ENCODE results near the gene CBX1.
"Not testable (repeated sequence)": the region's sequence is repeated elsewhere in the genome, so short reads cannot be mapped to it uniquely, and the experiment has no call there.

DNA sequence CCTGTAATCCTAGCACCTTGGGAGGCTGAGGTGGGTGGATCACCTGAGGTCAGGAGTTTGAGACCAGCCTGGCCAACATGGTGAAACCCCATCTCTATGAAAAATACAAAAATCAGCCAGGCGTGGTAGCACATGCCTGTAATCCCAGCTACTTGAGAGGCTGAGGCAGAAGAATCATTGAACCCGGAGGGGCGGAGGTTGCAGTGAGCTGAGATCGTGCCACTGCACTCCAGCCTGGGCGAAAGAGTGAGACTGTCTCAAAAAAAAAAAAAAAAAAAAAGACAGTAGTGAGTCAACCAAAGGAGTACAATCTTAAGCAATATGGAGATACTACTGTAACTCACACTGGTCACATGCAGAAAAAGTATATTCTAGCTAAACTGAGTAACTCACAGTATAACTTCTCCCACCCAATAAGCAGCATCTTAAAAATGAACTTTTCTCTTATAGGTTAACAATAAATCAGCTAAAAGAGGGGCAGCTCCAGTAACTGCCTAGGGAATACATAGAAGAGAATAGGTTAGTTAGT lies 27.6 kb downstream of the CBX1 start:
- TF ChIP-seq EZH2 (optimal IDR thresholded peaks at IDR 0.05; ENCODE audit: low read depth, low read length) = not testable (repeated sequence)
- TF ChIP-seq, protein P1, sequence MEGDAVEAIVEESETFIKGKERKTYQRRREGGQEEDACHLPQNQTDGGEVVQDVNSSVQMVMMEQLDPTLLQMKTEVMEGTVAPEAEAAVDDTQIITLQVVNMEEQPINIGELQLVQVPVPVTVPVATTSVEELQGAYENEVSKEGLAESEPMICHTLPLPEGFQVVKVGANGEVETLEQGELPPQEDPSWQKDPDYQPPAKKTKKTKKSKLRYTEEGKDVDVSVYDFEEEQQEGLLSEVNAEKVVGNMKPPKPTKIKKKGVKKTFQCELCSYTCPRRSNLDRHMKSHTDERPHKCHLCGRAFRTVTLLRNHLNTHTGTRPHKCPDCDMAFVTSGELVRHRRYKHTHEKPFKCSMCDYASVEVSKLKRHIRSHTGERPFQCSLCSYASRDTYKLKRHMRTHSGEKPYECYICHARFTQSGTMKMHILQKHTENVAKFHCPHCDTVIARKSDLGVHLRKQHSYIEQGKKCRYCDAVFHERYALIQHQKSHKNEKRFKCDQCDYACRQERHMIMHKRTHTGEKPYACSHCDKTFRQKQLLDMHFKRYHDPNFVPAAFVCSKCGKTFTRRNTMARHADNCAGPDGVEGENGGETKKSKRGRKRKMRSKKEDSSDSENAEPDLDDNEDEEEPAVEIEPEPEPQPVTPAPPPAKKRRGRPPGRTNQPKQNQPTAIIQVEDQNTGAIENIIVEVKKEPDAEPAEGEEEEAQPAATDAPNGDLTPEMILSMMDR (IDR thresholded peaks at IDR 0.05; ENCODE audit: low read length) = not testable (repeated sequence)
